HG03342 (cell line): Measurements from ENCODE around the gene TMOD2.
A peak's percentile ranks its signal among the peaks of the same experiment; 100 is the strongest.

Experiments
- ATAC-seq: cut with Tn5 transposase; IDR thresholded peaks from one replicate; pipeline ENCODE4 v1.9.1; 2021; ENCODE audit warnings: mild to moderate bottlenecking, moderate library complexity; ENCODE audit not compliant: unreplicated experiment

Gene TMOD2

DNA sequence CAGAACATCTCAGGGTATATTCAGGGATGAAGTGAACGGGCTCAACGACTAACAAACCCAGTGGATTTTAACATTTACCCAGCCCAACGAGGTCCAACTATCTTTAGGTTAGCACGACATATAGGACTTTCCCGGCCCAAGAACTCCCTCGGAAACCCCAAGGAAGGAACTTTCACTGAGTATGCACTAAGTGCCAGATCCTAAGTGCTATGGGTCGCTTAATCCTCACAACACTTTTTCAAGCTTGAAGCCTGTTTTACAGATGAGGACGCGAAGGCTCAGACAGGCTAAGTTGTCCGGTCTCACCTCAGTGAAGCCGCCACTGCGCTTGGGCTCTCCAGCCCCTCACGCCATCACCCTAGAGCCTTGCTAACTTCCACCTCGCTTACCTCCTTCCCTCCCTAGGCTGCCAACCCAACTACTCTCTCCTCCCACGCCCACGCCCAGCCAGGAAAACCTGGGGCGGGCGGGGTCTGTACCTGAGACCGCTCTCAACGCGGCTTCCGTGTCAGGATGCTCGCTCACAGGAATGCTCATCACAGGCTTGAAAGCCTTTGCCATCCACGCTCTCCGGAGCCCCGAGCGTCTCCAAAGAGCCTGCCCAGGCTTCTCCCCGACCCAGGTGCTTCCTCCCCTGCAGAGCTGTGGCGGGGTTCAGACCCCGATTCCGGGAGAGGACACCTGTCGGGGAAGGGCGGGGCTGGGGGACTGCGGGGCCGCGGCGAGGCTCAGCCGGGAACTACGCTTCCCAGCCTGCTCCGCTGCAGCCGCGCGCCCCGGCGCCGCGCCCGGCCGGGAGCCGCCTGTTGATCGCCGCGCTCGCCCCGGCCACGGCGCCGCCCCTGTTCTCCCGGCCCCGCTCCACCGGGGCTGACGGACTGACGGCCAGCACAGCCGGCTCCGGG is at the start of gene TMOD2:
TSS of gene TMOD2 (plus strand) at position 806 of the 905 bp plus-strand sequence. CDS start 14,845 bp downstream, outside the sequence.
- peak; percentile 74 for ATAC-seq

DNA sequence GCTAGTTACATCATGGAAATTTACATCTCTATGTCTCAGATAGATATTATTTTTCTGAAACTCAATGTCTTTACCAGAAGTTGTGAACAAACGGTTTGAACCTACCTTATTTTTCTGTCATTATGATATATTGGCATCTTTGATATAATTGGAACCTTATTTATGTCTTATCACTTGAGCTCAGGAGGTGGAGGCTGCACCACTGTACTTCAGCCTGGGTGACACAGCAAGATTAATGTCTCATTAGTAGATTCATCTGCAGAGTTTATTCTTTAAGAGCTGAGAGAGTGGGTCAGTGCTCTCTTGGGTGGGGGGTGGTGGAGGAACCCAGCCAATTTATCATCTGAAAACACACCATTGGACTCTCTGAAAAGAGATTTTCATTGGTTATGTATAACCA is 48.7 kb upstream of the TMOD2 start:
- no peak for ATAC-seq

- ATAC-seq, result no peak
These were observed 45.1 kb upstream of the TMOD2 start for GRCh38 chr15:51706291-51706690.

DNA sequence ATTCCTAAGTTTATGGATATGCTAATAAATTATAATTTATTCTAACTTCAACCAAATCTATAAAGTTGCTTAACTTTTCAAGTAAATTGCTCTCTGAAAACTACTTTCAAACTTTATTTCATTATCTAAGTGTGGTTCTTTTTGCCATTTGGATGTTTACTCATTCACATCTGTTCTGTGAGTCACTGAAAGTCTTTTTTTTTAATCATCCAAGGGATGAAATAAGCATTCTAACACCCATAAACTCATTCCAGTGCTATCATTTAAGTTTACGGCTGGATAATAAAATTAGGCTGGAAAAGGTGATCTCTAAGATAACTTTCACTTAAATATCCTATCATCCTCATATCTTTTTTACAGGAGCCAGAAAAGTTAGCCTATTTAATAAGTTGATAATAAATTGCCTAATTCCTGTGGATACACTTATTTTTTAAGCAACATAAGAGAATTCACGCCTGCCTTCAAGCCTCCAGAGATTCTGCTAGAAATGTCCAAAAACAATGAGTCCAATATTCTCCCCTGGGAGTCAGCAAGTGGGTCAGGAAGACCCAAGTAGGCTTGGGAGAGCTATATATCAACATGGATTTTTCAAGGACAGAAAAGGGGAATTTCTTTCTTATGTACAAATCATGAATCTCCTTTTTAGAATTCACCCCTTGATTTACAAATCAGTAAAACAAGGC is 44.3 kb upstream of the TMOD2 start:
- no peak for ATAC-seq

- ATAC-seq, result no peak
These were observed 43.4 kb upstream of the TMOD2 start for GRCh38 chr15:51708013-51708412.

DNA sequence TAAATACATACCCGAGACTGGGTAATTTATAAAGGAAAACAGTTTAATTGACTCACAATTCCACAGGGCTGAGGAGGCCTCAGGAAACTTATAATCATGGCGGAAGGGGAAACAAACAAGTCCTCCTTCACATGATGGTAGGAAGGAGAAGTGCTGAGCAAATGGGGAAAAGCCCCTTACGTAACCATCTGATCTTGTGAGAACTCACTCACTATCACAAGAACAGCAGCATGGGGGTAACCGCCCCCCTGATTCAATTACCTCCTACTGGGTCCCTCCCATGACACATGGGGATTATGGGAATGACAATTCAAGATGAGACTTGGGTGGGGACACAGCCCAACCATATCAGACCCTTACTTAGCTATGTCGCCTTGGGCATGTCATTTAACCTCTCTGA is 42.4 kb upstream of the TMOD2 start:
- ATAC-seq, result no peak

GRCh38 chr15:51714162-51714561 is 37.2 kb upstream of the TMOD2 start:
- ATAC-seq, result no peak

- ATAC-seq, result no peak
These were observed 36.5 kb upstream of the TMOD2 start for GRCh38 chr15:51714911-51715310.

- ATAC-seq, result no peak
These were observed 33.2 kb upstream of the TMOD2 start for GRCh38 chr15:51718219-51718618.

DNA sequence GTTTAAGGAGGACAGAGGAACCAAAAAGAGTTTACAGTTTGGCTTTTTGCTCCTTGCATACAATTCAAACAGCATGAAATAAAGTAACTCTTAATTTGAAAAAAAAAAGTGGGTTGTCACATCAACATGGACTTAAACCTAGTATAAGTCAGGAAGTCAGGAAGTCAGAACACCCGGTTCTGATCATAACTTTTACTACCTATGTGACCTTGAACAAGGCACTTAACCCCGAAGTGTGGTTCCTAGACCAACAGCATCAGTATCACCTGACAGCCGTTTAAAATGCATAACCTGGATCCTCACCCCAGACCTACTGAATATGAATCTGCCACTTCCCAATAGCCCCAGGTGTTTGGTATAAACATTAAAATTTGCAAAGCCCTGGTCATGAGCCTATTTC is 32.7 kb upstream of the TMOD2 start:
- no peak for ATAC-seq

- ATAC-seq, result no peak
These were observed 31.0 kb upstream of the TMOD2 start for GRCh38 chr15:51720201-51720995.

- ATAC-seq, result no peak
These were observed 30.0 kb upstream of the TMOD2 start for GRCh38 chr15:51721199-51721960.

DNA sequence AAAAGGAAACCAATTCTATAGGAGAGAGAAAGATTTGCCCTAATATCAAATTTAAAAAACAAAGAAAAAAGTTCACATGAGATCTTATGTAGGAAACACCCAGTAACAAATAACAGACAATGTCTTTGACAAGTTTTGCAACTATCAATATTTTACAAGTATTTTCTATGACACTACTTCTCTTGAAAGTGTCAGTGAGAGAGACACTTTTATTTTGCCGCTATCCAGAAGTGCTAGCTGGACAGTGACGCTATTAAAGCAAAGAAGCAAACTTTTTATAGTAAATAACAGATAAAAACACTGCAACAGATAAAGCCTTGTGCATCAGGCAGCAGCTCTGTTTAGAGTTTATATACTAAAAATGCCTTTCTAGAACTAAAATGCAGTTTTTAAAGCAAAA is 27.2 kb upstream of the TMOD2 start:
- no peak for ATAC-seq

- ATAC-seq, result no peak
These were observed 26.7 kb upstream of the TMOD2 start for GRCh38 chr15:51724673-51725072.

DNA sequence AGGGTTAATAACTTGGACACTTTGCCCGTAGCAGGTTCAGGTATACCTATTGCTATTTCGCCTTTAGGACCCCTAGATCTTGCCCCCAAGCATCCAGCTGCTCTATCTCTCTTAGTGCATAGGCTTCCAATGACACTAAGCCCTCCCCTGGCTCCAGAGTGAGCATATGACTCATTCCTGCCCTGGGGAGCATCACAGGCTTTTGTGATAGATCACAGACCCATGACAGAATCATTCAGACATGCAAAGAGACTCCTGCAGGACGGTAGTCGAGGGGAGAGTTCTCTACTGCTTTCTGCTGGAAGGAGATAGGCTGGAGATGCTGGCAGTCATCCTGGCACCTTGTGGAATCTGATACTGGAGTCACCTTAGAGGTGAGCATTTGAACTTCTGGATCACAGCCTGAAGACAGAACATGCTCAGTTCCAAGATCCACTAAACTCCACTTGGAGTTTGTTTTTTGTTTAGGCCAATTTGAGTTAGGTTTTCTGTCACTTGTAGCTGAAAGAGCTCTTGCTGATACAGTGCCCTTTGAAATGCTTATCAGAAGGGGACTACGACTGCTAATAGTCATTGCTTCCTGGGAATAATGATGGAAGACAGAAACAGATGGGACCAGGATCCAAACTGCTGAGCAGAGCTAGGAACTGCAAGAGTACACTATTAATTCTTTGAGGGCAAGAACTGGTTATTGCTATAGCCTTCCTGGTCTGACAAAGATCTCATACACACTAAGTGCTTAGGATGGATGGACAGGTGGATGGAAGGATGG is 24.9 kb upstream of the TMOD2 start:
- ATAC-seq, result peak; percentile 91

GRCh38 chr15:51727141-51727897 is 24.1 kb upstream of the TMOD2 start:
- ATAC-seq, result no peak

DNA sequence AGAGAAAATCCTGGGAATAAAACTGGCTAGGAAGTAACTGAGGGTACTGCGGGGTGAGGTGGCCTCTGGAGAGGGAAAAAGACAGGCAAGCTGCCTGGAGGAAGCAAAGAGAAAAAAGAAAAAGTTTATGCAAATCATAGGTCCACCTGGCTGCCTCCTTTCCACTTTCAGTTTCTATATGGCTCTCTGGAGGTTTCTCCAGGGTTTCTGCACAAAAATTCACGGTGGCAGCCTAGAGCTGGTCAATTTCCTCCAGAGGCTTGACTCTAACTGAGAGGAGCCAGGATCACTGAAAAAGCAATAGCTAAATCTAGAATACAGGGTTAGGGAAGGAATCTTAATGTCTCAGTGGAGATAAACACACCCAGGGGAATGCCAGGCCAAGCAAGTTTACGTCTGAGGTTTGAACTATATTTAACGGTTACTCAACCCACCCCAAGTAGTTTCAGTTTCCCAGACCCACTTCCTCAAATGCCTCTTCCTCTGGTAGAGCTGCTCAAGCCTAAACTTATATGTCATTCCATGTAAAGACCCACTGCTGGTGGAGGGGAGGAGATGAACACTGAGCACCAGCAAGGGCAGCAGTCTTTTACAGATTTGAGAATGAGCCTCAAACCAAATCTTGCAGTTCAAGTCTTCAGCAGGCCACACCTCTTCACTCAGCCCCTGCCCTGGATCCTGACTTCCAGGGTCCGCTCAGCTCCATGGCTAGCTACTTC is 19.7 kb upstream of the TMOD2 start:
- ATAC-seq, result peak; percentile 58

DNA sequence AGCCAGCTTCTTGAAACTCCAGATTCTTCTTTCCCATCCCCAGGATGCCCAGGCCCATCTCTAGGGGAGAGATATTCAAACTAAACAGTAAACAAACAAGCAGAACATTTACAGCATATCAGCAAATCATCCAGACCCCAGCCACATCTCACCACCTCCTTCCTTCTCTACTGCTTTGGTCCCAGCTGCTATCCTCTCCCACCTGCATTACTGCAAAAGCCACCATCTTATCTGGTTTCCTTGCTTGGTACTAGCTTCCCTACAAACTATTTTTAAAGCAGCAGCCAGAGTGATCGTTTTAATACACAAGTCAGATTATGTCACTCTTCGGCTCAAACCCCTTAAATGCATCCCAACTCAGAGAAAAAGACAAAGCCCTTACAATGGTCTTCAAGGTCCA is 18.8 kb upstream of the TMOD2 start:
- ATAC-seq, result no peak
